CD4-positive, alpha-beta T cell (primary cell): ENCODE measurements around the gene CASP7. TPM values are rescaled to one million over a fixed set of nuclear protein-coding genes. Genes with fewer than 3 reads are reported as not detected.

Experiments used
- ATAC-seq: fragments of 200-7000 bp; cut with Tn5 transposase; one replicate; pipeline ENCODE4 v1.10.0; 2022; ENCODE audit warnings: mild to moderate bottlenecking; ENCODE audit not compliant: poor library complexity
- CTCF ChIA-PET: fragments of 350-600 bp; sonication (Branson Sonifier 250); formaldehyde crosslinking; loops from one replicate; lab custom pipeline; 2021; ENCODE audit warnings: antibody characterized with exemption, inconsistent platforms; lab: Charles Lee
- POLR2A ChIA-PET: fragments of 350-600 bp; sonication (Branson Sonifier 250); formaldehyde crosslinking; loops from one replicate; lab custom pipeline; 2021; ENCODE audit warnings: antibody characterized with exemption, inconsistent platforms; lab: Charles Lee
- DNase-seq, 14 experiments: peaks; one replicate each; pipeline ENCODE4 v3.0.0-alpha.2; 2013 to 2020; ENCODE audit warnings: mixed read lengths in 2 of 14
- H3K27ac ChIP-seq, 2 donors: one replicate each; pipeline versions ENCODE4 v1.5.1 to v1.7.0; 2013; ENCODE audit warnings: low read length in 2 of 2, low read depth in 1 of 2, mild to moderate bottlenecking in 1 of 2
- H3K27me3 ChIP-seq, 2 experiments: 1 replicate in 1 of 2; 2 replicates in 1 of 2; pipeline versions ENCODE4 v1.6.1 to v1.7.0; 2013; ENCODE audit warnings: low read length in 2 of 2, control low read depth in 1 of 2, mild to moderate bottlenecking in 1 of 2, moderate library complexity in 1 of 2; ENCODE audit not compliant: insufficient read depth in 2 of 2, control insufficient read depth in 1 of 2
- H3K36me3 ChIP-seq: one replicate; pipeline ENCODE4 v1.6.1; 2013; ENCODE audit warnings: low read length, control low read depth; ENCODE audit not compliant: insufficient read depth
- H3K4me1 ChIP-seq: one replicate; pipeline ENCODE4 v1.6.1; 2013; ENCODE audit warnings: low read length, control low read depth; ENCODE audit not compliant: insufficient read depth
- H3K4me3 ChIP-seq: one replicate; pipeline ENCODE4 v1.5.1; 2013; ENCODE audit warnings: mild to moderate bottlenecking, low read length, moderate library complexity
- H3K9me3 ChIP-seq, 2 experiments: 1 replicate in 1 of 2; 2 replicates in 1 of 2; pipeline versions ENCODE4 v1.6.1 to v1.7.0; 2013; ENCODE audit warnings: low read length in 2 of 2, mild to moderate bottlenecking in 2 of 2, control low read depth in 1 of 2, moderate library complexity in 1 of 2; ENCODE audit not compliant: control insufficient read depth in 1 of 2, insufficient read depth in 1 of 2
- H3K27ac Mint-ChIP-seq: one replicate; pipeline ENCODE4 v1.8.0; 2020; ENCODE audit warnings: mixed read lengths
- H3K27me3 Mint-ChIP-seq: one replicate; pipeline ENCODE4 v1.8.0; 2021; ENCODE audit warnings: mixed read lengths
- H3K36me3 Mint-ChIP-seq: one replicate; pipeline ENCODE4 v1.8.0; 2021; ENCODE audit warnings: low read depth, mixed read lengths
- H3K4me1 Mint-ChIP-seq: one replicate; pipeline ENCODE4 v1.8.0; 2021; ENCODE audit warnings: low read depth, mixed read lengths
- H3K4me3 Mint-ChIP-seq: one replicate; pipeline ENCODE4 v1.8.0; 2020; ENCODE audit warnings: mild to moderate bottlenecking, mixed read lengths
- H3K9me3 Mint-ChIP-seq: one replicate; pipeline ENCODE4 v1.8.0; 2020; ENCODE audit warnings: mixed read lengths
- CTCF ChIP-seq: fragments of 200-600 bp; IDR thresholded peaks from one replicate; pipeline ENCODE4 v1.8.0; 2022; ENCODE audit warnings: antibody characterized with exemption, mild to moderate bottlenecking
- intact Hi-C, 2 experiments: fragments of 100-400 bp; cut with DNase I in 1 of 2; cut with micrococcal nuclease in 1 of 2; formaldehyde crosslinking; loops; one replicate each; pipeline versions ENCODE4 v1.15.1 to v1.9.0; 2023 to 2025; cut with DNase I, micrococcal nuclease
- total RNA-seq, 174 experiments: library from RNA in 2 of 174; stranded (reverse) in 2 of 174; gene quantifications; one replicate each; pipeline ENCODE4 v1.2.3 and lab custom pipeline; 2021 to 2026

CASP7 gene
- total RNA-seq, 2 experiments from 2014 or later: 8.5 to 8.6 TPM

DNA sequence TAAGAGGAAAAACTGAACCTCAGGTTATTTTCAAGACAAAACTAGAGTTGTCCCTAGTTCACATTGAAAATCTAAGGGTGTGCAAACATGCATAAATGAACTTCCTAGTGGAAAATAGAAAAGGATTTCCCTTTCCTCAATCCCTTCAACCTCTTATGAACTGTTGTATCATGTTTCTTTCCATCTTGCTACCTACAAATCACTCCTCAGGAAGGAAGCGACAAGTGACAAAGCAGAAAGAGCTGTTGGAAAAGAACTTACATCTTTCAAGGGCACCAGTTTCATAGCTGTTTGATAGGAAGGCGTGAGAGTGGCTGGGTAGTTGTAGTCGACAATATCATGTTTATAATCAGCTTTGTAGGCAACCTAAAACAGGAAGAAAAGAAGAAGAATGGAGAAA lies 39.7 kb upstream of the CASP7 start:
- Histone ChIP-seq H3K27ac (no peak overlapping the region), H3K4me1 (no peaks in the 10 kb centered on the region), H3K27me3 (peaks cover 8 to 21% of the 10 kb centered on the region in 2 experiments), H3K4me3 (no peak overlapping the region), H3K36me3 (no peaks in the 10 kb centered on the region), H3K9me3 (peaks cover 0 to 5% of the 10 kb centered on the region in 2 experiments)
- no peaks in the 10 kb centered on the region for H3K4me1 Mint-ChIP-seq
- no peak for ATAC-seq
- H3K36me3 Mint-ChIP-seq: no peaks in the 10 kb centered on the region
- POLR2A ChIA-PET: no interaction called here
- DNase-seq: no peak
- H3K27me3 Mint-ChIP-seq: peaks cover 67% of the 10 kb centered on the region
- no peak for TF ChIP-seq CTCF
- no peak overlapping the region for H3K27ac Mint-ChIP-seq
- CTCF ChIA-PET: no interaction called here
- no peaks in the 10 kb centered on the region for H3K9me3 Mint-ChIP-seq
- no peak overlapping the region for H3K4me3 Mint-ChIP-seq
- intact Hi-C loops: no loop called here

DNA sequence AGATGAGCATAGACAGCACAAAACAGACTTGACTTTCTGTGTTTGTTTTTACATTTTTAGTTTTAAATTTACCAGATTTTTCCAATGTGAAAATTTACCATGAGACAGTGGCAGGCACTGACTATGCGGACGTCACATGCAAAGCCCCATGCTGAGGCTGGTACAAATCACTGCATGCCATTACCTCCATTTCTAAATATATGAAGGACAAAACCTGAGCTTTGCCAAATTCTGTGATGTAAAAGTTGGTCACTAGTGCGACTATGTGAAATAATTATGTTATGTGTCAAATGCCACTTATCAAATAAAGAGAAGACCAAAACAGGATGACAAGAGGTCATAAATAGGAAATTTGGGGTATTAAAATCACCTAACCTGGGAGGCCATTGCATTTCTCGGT lies 38.0 kb upstream of the CASP7 start:
- Histone ChIP-seq H3K27ac (no peak overlapping the region), H3K36me3 (no peaks in the 10 kb centered on the region), H3K4me1 (no peaks in the 10 kb centered on the region), H3K27me3 (peaks cover 3 to 19% of the 10 kb centered on the region in 2 experiments), H3K4me3 (no peak overlapping the region), H3K9me3 (no peaks in the 10 kb centered on the region)
- ATAC-seq (no peak), DNase-seq (no peak)
- no peak for TF ChIP-seq CTCF
- intact Hi-C loops: no loop called here
- Mint-ChIP-seq H3K27ac (no peak overlapping the region), H3K9me3 (no peaks in the 10 kb centered on the region), H3K36me3 (no peaks in the 10 kb centered on the region), H3K4me3 (no peak overlapping the region), H3K27me3 (peaks cover 56% of the 10 kb centered on the region), H3K4me1 (no peaks in the 10 kb centered on the region)
- ChIA-PET CTCF (no interaction called here), POLR2A (no interaction called here)

- DNase-seq (no peak), ATAC-seq (no peak)
- intact Hi-C loops: no loop called here
- Histone ChIP-seq H3K4me3 (no peak overlapping the region), H3K9me3 (no peaks in the 10 kb centered on the region), H3K27ac (no peak overlapping the region), H3K4me1 (no peaks in the 10 kb centered on the region), H3K36me3 (no peaks in the 10 kb centered on the region), H3K27me3 (peaks cover 3 to 23% of the 10 kb centered on the region in 2 experiments)
- Mint-ChIP-seq H3K4me1 (no peaks in the 10 kb centered on the region), H3K9me3 (no peaks in the 10 kb centered on the region), H3K4me3 (no peak overlapping the region), H3K27me3 (peaks cover 46% of the 10 kb centered on the region), H3K27ac (no peak overlapping the region), H3K36me3 (no peaks in the 10 kb centered on the region)
- ChIA-PET CTCF (no interaction called here), POLR2A (no interaction called here)
- TF ChIP-seq CTCF: no peak
These were observed 36.5 kb upstream of the CASP7 start for GRCh38 chr10:113643183-113643582.
